Testis (tissue), 2 donors: ENCODE data around the gene SGSM1.

Experiments
- CTCF ChIP-seq, 3 experiments: fragments of 450-650 bp in 2 of 3; fragments of 200-600 bp in 1 of 3; sonication (generic) in 1 of 3; IDR thresholded peaks; one replicate each; pipeline ENCODE4 v1.5.1; 2016 to 2019; ENCODE audit warnings: antibody characterized with exemption in 3 of 3, mild to moderate bottlenecking in 2 of 3, moderate library complexity in 1 of 3
- POLR2A ChIP-seq: fragments of 450-650 bp; IDR thresholded peaks from one replicate; pipeline ENCODE4 v1.6.1; 2017; ENCODE audit warnings: antibody characterized with exemption, mild to moderate bottlenecking, moderate library complexity

GRCh38 chr22:24961217-24961844 is 155.3 kb downstream of the SGSM1 start:
- no peak for TF ChIP-seq CTCF (IDR thresholded peaks at IDR 0.05)
- no peak for TF ChIP-seq POLR2A
